Measurements from ENCODE around the gene KLHL30. TPM values are rescaled to one million over a fixed set of nuclear protein-coding genes. Genes with fewer than 3 reads are reported as not detected.

The KLHL30 gene
- total RNA-seq, 2 donors from 2014 or later: 0.07 to 0.13 TPM

DNA sequence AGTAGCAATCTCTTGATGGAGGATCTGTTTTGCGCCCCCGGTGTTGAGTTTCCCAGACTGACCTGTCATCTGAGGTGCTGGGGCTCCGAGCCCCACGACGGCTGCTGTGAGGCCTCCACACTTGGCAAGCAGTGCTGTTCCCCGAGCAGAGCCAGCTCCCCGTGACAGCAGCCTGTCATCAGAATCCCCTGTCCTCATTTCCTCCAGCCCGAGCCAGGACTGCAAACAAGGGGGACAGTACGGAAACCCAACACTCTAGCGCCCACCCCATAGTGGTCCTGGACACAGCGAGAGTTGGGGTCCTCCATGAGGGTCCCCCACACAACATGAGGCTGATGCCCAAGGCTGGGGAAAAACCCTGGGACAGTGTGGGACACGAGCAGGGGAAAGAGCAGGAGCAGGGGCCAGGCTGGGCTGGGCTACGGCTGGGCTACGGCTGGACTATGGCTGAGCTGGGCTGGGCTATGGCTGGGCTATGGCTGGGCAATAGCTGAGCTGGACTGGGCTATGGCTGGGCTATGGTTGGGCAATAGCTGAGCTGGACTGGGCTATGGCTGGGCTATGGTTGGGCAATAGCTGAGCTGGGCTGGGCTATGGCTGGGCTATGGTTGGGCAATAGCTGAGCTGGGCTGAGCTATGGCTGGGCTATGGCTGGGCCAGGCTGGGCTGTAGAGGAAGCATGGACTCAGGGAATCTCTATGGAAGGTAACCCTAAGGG, 1.5 kb upstream of the KLHL30 start:
- H3K36me3 ChIP-seq: no peaks in the 10 kb centered on the region
- TF ChIP-seq, protein P1, sequence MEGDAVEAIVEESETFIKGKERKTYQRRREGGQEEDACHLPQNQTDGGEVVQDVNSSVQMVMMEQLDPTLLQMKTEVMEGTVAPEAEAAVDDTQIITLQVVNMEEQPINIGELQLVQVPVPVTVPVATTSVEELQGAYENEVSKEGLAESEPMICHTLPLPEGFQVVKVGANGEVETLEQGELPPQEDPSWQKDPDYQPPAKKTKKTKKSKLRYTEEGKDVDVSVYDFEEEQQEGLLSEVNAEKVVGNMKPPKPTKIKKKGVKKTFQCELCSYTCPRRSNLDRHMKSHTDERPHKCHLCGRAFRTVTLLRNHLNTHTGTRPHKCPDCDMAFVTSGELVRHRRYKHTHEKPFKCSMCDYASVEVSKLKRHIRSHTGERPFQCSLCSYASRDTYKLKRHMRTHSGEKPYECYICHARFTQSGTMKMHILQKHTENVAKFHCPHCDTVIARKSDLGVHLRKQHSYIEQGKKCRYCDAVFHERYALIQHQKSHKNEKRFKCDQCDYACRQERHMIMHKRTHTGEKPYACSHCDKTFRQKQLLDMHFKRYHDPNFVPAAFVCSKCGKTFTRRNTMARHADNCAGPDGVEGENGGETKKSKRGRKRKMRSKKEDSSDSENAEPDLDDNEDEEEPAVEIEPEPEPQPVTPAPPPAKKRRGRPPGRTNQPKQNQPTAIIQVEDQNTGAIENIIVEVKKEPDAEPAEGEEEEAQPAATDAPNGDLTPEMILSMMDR (IDR thresholded peaks at IDR 0.05): no peak
- H3K9ac ChIP-seq (ENCODE audit: low read depth in 2 of 2, low read length in 2 of 2): no peak overlapping the region
- intact Hi-C loops (cut with DNase I): no loop called here
- H3K9me3 ChIP-seq: no peaks in the 10 kb centered on the region
- no peak overlapping the region for H3K4me3 ChIP-seq
- no peak overlapping the region for H3K27ac ChIP-seq
- no peaks in the 10 kb centered on the region for H3K4me1 ChIP-seq
- DNase-seq: no peak
- H3K27me3 ChIP-seq: no peaks in the 10 kb centered on the region

DNA sequence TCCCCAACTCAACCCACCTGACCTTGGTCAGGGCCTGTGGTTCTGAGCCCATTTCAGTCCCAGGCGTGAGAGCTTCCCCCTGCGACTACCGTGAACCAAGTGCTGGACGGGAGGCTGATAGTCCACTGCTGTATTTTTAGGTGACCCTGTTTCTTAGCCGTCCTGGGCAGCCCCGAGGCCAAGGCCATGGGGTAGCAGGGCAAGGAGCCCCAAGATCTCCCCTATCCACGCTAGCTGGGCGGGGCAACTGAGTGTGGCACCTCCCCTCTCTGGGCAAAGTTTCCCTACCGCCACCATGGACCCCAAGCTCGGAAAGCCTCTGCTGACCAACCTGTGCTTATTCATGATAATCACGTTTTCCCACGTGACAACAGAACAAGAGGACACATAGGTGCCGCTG, 583 bp upstream of the KLHL30 start:
- H3K4me1 ChIP-seq: peaks cover 7% of the 10 kb centered on the region
- H3K4me3 ChIP-seq: no peak overlapping the region
- H3K36me3 ChIP-seq: no peaks in the 10 kb centered on the region
- H3K9me3 ChIP-seq: no peaks in the 10 kb centered on the region
- H3K27me3 ChIP-seq: no peaks in the 10 kb centered on the region
- DNase-seq: no peak
- intact Hi-C loops (cut with DNase I): no loop called here
- TF ChIP-seq, protein P1 (IDR thresholded peaks at IDR 0.05): no peak
- no peak overlapping the region for H3K9ac ChIP-seq (ENCODE audit: low read depth in 2 of 2, low read length in 2 of 2)
- H3K27ac ChIP-seq: no peak overlapping the region

DNA sequence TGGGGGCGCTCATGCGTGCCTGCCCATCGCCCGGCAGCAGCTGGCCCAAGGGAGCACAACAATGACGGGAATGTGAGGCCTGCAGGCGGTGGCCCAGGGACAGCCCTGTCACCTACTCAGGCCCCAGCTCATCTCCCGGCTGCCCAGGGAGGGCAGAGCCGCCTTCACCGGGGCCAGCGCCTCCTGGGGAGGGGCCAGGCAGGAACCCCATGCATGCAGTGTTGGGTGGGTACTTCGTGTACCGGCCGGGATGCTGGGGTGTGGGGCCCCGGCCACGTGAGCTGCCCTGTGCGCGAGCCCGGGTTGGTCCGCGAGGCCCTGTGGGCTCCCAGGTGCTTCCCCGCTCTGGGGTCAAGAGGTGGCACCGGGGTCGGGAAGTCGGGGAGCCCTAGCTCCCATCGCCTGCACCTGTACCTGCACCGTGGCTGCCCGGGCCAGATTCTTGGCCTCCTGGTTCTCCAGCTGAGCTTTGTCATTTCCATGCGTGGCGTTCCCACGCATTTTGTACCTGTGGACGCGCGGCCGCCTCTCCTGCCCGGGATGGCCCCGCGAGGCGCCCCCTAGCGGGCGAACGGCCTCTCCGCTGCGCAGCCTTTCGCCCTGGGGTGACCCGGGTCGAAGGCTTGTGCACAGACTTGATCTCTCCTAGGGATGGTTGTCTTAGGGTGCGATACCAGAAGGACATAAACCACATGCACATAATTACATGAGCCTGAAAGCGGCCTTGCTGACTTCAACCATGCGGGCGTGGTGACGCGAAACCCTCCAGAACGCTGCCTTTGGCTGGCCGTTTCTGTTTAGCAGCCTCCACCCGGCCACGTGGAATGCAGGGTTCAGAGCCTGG, 950 bp downstream of the KLHL30 start:
- intact Hi-C loops (cut with DNase I): no loop called here
- Histone ChIP-seq H3K4me1 (peaks cover 7% of the 10 kb centered on the region), H3K9me3 (no peaks in the 10 kb centered on the region), H3K36me3 (no peaks in the 10 kb centered on the region), H3K27me3 (no peaks in the 10 kb centered on the region), H3K9ac (ENCODE audit: low read depth in 2 of 2, low read length in 2 of 2) (no peak overlapping the region), H3K27ac (no peak overlapping the region), H3K4me3 (no peak overlapping the region)
- TF ChIP-seq, protein P1 (IDR thresholded peaks at IDR 0.05): peak; percentile 63
- DNase-seq: no peak

DNA sequence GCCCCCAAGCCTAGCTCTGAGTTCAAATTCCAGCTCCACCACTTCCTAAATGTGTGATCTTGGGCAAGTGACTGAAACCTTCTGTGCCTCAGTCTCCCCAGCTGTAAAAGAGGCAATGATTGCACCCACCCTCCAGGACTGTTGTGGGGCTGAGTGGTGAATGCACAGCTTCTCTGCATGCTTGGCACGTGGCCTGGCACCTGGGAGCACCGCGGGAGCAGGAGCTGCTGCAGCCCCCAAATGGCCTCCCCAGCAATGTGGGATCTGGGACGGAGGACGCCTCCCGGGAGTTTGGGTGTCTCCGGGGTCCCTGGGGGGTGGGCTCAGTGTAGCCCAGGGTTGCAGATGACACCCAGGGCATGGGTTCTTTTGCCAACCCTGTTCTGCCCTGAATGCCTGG, 1.6 kb downstream of the KLHL30 start:
- TF ChIP-seq, protein P1 (IDR thresholded peaks at IDR 0.05): no peak
- no peak overlapping the region for H3K27ac ChIP-seq
- H3K36me3 ChIP-seq: no peaks in the 10 kb centered on the region
- no peak overlapping the region for H3K9ac ChIP-seq (ENCODE audit: low read depth in 2 of 2, low read length in 2 of 2)
- no peak for DNase-seq
- no peaks in the 10 kb centered on the region for H3K27me3 ChIP-seq
- no peak overlapping the region for H3K4me3 ChIP-seq
- peaks cover 7% of the 10 kb centered on the region for H3K4me1 ChIP-seq
- no peaks in the 10 kb centered on the region for H3K9me3 ChIP-seq
- intact Hi-C loops (cut with DNase I): no loop called here

DNA sequence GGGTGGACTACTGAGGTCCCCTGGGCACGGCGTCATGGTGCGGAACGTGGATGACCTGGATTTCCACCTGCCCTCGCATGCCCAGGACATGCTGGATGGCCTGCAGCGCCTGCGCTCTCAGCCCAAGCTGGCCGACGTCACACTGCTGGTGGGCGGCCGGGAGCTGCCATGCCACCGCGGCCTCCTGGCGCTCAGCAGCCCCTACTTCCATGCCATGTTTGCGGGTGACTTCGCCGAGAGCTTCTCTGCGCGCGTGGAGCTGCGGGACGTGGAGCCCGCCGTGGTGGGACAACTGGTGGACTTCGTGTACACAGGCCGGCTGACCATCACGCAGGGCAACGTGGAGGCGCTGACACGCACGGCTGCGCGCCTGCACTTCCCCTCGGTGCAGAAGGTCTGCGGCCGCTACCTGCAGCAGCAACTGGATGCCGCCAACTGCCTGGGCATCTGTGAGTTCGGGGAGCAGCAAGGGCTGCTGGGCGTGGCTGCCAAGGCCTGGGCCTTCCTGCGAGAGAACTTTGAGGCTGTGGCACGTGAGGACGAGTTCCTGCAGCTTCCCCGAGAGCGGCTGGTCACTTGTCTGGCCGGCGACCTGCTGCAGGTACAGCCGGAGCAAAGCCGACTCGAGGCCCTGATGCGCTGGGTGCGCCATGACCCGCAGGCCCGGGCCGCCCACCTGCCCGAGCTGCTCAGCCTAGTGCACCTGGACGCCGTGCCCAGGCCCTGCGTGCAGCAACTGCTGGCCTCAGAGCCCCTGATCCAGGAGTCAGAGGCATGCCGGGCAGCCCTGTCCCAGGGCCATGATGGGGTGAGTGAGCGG, 2.5 kb downstream of the KLHL30 start:
- no peak for DNase-seq
- Histone ChIP-seq H3K27me3 (no peaks in the 10 kb centered on the region), H3K9ac (ENCODE audit: low read depth in 2 of 2, low read length in 2 of 2) (no peak overlapping the region), H3K36me3 (no peaks in the 10 kb centered on the region), H3K27ac (no peak overlapping the region), H3K4me3 (no peak overlapping the region), H3K4me1 (peaks cover 7% of the 10 kb centered on the region), H3K9me3 (no peaks in the 10 kb centered on the region)
- TF ChIP-seq, protein P1 (IDR thresholded peaks at IDR 0.05): no peak
- intact Hi-C loops (cut with DNase I): no loop called here

All from colonic mucosa (tissue), 4 donors.